H9 (cell line): Measurements from ENCODE around the gene HHAT. TPM values are rescaled to one million over a fixed set of nuclear protein-coding genes. Genes with fewer than 3 reads are reported as not detected.

Experiments used
- DNase-seq: peaks from one replicate; pipeline ENCODE4 v3.0.0-alpha.2; 2017
- H2AFZ ChIP-seq: one replicate; pipeline ENCODE4 v1.6.1; 2013; ENCODE audit warnings: mild to moderate bottlenecking, low read length, control low read depth, moderate library complexity
- H2AK5ac ChIP-seq: 2 replicates; pipeline ENCODE4 v1.6.1; 2013; ENCODE audit warnings: low read length, control low read depth, mixed read lengths; ENCODE audit not compliant: insufficient read length
- H2BK120ac ChIP-seq: one replicate; pipeline ENCODE4 v1.6.1; 2013; ENCODE audit warnings: low read depth, mild to moderate bottlenecking, low read length, control low read depth, inconsistent platforms; ENCODE audit not compliant: poor library complexity, severe bottlenecking
- H2BK12ac ChIP-seq: 2 replicates; pipeline ENCODE4 v1.6.1; 2013; ENCODE audit warnings: low read length, control low read depth, mixed read lengths, low read depth; ENCODE audit not compliant: insufficient read length
- H2BK15ac ChIP-seq: 2 replicates; pipeline ENCODE4 v1.6.1; 2013; ENCODE audit warnings: low read depth, low read length, control low read depth
- H2BK20ac ChIP-seq: one replicate; pipeline ENCODE4 v1.6.1; 2013; ENCODE audit warnings: low read depth, mild to moderate bottlenecking, low read length, control low read depth, inconsistent platforms; ENCODE audit not compliant: poor library complexity, severe bottlenecking
- H2BK5ac ChIP-seq: 2 replicates; pipeline ENCODE4 v1.6.1; 2013; ENCODE audit warnings: low read length, control low read depth, mixed read lengths; ENCODE audit not compliant: insufficient read length
- H3K14ac ChIP-seq: 2 replicates; pipeline ENCODE4 v1.6.1; 2013; ENCODE audit warnings: low read length, control low read depth; ENCODE audit not compliant: insufficient read depth
- H3K18ac ChIP-seq: 2 replicates; pipeline ENCODE4 v1.6.1; 2013; ENCODE audit warnings: low read depth, mild to moderate bottlenecking, mixed read lengths, low read length, control low read depth; ENCODE audit not compliant: insufficient read length
- H3K23ac ChIP-seq: 2 replicates; pipeline ENCODE4 v1.6.1; 2013; ENCODE audit warnings: low read length, control low read depth, mixed read lengths, low read depth; ENCODE audit not compliant: insufficient read length
- H3K23me2 ChIP-seq: 2 replicates; pipeline ENCODE4 v1.6.1; 2013; ENCODE audit warnings: low read depth, mild to moderate bottlenecking, mixed read lengths, low read length, control low read depth; ENCODE audit not compliant: insufficient read length, poor library complexity, severe bottlenecking
- H3K27ac ChIP-seq: 2 replicates; pipeline ENCODE4 v1.5.1; 2013; ENCODE audit warnings: low read length, control low read depth, mixed read lengths, low read depth; ENCODE audit not compliant: insufficient read length
- H3K27me3 ChIP-seq: 2 replicates; pipeline ENCODE4 v1.6.1; 2013; ENCODE audit warnings: low read length, control low read depth, inconsistent platforms; ENCODE audit not compliant: insufficient read depth
- H3K4ac ChIP-seq: 2 replicates; pipeline ENCODE4 v1.6.1; 2013; ENCODE audit warnings: low read depth, mild to moderate bottlenecking, control low read depth, inconsistent platforms, low read length, moderate library complexity
- H3K4me1 ChIP-seq: 2 replicates; pipeline ENCODE4 v1.6.1; 2013; ENCODE audit warnings: low read length, control low read depth, inconsistent platforms; ENCODE audit not compliant: insufficient read depth
- H3K4me2 ChIP-seq: 2 replicates; pipeline ENCODE4 v1.6.1; 2013; ENCODE audit warnings: low read length, control low read depth, mixed read lengths; ENCODE audit not compliant: insufficient read length, insufficient read depth
- H3K56ac ChIP-seq: 2 replicates; pipeline ENCODE4 v1.6.1; 2013; ENCODE audit warnings: low read depth, mild to moderate bottlenecking, mixed read lengths, low read length, control low read depth; ENCODE audit not compliant: insufficient read length
- H3K79me1 ChIP-seq: 2 replicates; pipeline ENCODE4 v1.6.1; 2013; ENCODE audit warnings: low read depth, mild to moderate bottlenecking, moderate library complexity, low read length, control low read depth, inconsistent platforms; ENCODE audit not compliant: insufficient read depth, poor library complexity, severe bottlenecking
- H3K79me2 ChIP-seq: 2 replicates; pipeline ENCODE4 v1.6.1; 2013; ENCODE audit warnings: low read length, control low read depth, inconsistent platforms; ENCODE audit not compliant: insufficient read depth
- H3K9ac ChIP-seq: 2 replicates; pipeline ENCODE4 v1.6.1; 2013; ENCODE audit warnings: low read length, control low read depth, mixed read lengths; ENCODE audit not compliant: insufficient read length; ENCODE audit errors: extremely low read depth
- H3K9me3 ChIP-seq: one replicate; pipeline ENCODE4 v1.6.1; 2013; ENCODE audit warnings: low read depth, low read length, inconsistent platforms; ENCODE audit not compliant: control insufficient read depth
- H3T11ph ChIP-seq: one replicate; pipeline ENCODE4 v1.6.1; 2013; ENCODE audit warnings: mild to moderate bottlenecking, low read length, control low read depth, inconsistent platforms
- H4K20me1 ChIP-seq: one replicate; pipeline ENCODE4 v1.6.1; 2013; ENCODE audit not compliant: control insufficient read depth, insufficient read length, insufficient read depth
- H4K5ac ChIP-seq: 2 replicates; pipeline ENCODE4 v1.6.1; 2013; ENCODE audit warnings: low read depth, mild to moderate bottlenecking, mixed read lengths, low read length, control low read depth; ENCODE audit not compliant: insufficient read length
- H4K8ac ChIP-seq: replicated peaks from 2 replicates; pipeline ENCODE4 v1.6.1; 2013; ENCODE audit warnings: low read length, control low read depth, mixed read lengths, low read depth; ENCODE audit not compliant: insufficient read length
- H4K91ac ChIP-seq: 2 replicates; pipeline ENCODE4 v1.6.1; 2013; ENCODE audit warnings: low read depth, mild to moderate bottlenecking, moderate library complexity, mixed read lengths, low read length, control low read depth; ENCODE audit not compliant: insufficient read length
- H3K27ac Mint-ChIP-seq, 3 experiments: 2 replicates in 2 of 3; 3 replicates in 1 of 3; pipeline ENCODE4 v1.8.0; 2020 to 2021; ENCODE audit warnings: mixed read lengths in 3 of 3, mild to moderate bottlenecking in 1 of 3, moderate library complexity in 1 of 3
- H3K27me3 Mint-ChIP-seq: 2 replicates; pipeline ENCODE4 v1.8.0; 2021; ENCODE audit warnings: low read depth, mild to moderate bottlenecking, moderate library complexity, mixed read lengths
- H3K36me3 Mint-ChIP-seq, 3 experiments: 2 replicates in 2 of 3; 3 replicates in 1 of 3; pipeline ENCODE4 v1.8.0; 2020 to 2021; ENCODE audit warnings: low read depth in 3 of 3, mixed read lengths in 3 of 3; ENCODE audit not compliant: insufficient read depth in 1 of 3
- H3K4me1 Mint-ChIP-seq, 2 experiments: 2 replicates each; pipeline ENCODE4 v1.8.0; 2020; ENCODE audit warnings: mixed read lengths in 2 of 2
- H3K4me3 Mint-ChIP-seq, 2 experiments: 2 replicates in 1 of 2; 3 replicates in 1 of 2; pipeline ENCODE4 v1.8.0; 2020 to 2021; ENCODE audit warnings: mild to moderate bottlenecking in 2 of 2, mixed read lengths in 2 of 2, moderate library complexity in 1 of 2
- H3K9me3 Mint-ChIP-seq, 2 experiments: 2 replicates in 1 of 2; 3 replicates in 1 of 2; pipeline ENCODE4 v1.8.0; 2020; ENCODE audit warnings: mild to moderate bottlenecking in 2 of 2, mixed read lengths in 2 of 2, moderate library complexity in 1 of 2
- WGBS: extraction: QIAGEN DNeasy Blood & Tissue Kit; methylation state at CpG from one replicate; pipeline ENCODE4 v1.1.7; 2013; ENCODE audit warnings: missing lambda C conversion rate, low lambda C conversion rate, mixed read lengths; ENCODE audit not compliant: insufficient read length; ENCODE audit errors: extremely low coverage; 5-methylcytosine and 5-hydroxymethylcytosine counted together
- total RNA-seq: library from RNA; stranded (reverse); gene quantifications from 2 replicates; pipeline ENCODE4 v1.2.1, GENCODE V29; 2021
- TF ChIP-seq, protein P1 (sequence below): fragments of 200-600 bp; sonication (generic); conservative IDR thresholded peaks from 3 replicates; pipeline ENCODE4 v1.8.0; 2021; ENCODE audit warnings: antibody characterized with exemption, mild to moderate bottlenecking

The HHAT gene
- total RNA-seq, 1 experiment from 2014 or later, result 0.48 TPM

GRCh38 chr1:210629276-210629675 lies 300.6 kb downstream of the HHAT start:
- H4K20me1 ChIP-seq, result no peaks in the 10 kb centered on the region
- WGBS, result no CpG with 5 or more reads among the region's 2 CpGs
- no peak for DNase-seq
- H3K4ac ChIP-seq, result no peak overlapping the region
- no peak overlapping the region for H2AK5ac ChIP-seq
- Mint-ChIP-seq H3K36me3 (no peaks in the 10 kb centered on the region), H3K27me3 (no peaks in the 10 kb centered on the region), H3K27ac (no peak overlapping the region), H3K4me1 (peaks cover 2 to 3% of the 10 kb centered on the region in 2 experiments; a peak in 2 of 4 replicates), H3K9me3 (no peaks in the 10 kb centered on the region), H3K4me3 (no peak overlapping the region)
- H3K18ac ChIP-seq, result no peak overlapping the region
- H3K27me3 ChIP-seq, result no peaks in the 10 kb centered on the region
- H3K4me1 ChIP-seq, result no peaks in the 10 kb centered on the region
- H2BK12ac ChIP-seq, result no peak overlapping the region
- no peak overlapping the region for H3K9ac ChIP-seq
- H4K91ac ChIP-seq, result no peak overlapping the region
- H2BK5ac ChIP-seq, result no peak overlapping the region
- H3K23me2 ChIP-seq, result no peaks in the 10 kb centered on the region
- no peak overlapping the region for H3K56ac ChIP-seq
- no peak overlapping the region for H3K4me2 ChIP-seq
- no peak overlapping the region for H4K5ac ChIP-seq
- no peak overlapping the region for H3K27ac ChIP-seq
- no peak overlapping the region for H4K8ac ChIP-seq
- H3K23ac ChIP-seq, result no peak overlapping the region
- H2AFZ ChIP-seq, result no peak overlapping the region
- no peak overlapping the region for H2BK20ac ChIP-seq
- H2BK15ac ChIP-seq, result no peak overlapping the region
- TF ChIP-seq, protein P1, sequence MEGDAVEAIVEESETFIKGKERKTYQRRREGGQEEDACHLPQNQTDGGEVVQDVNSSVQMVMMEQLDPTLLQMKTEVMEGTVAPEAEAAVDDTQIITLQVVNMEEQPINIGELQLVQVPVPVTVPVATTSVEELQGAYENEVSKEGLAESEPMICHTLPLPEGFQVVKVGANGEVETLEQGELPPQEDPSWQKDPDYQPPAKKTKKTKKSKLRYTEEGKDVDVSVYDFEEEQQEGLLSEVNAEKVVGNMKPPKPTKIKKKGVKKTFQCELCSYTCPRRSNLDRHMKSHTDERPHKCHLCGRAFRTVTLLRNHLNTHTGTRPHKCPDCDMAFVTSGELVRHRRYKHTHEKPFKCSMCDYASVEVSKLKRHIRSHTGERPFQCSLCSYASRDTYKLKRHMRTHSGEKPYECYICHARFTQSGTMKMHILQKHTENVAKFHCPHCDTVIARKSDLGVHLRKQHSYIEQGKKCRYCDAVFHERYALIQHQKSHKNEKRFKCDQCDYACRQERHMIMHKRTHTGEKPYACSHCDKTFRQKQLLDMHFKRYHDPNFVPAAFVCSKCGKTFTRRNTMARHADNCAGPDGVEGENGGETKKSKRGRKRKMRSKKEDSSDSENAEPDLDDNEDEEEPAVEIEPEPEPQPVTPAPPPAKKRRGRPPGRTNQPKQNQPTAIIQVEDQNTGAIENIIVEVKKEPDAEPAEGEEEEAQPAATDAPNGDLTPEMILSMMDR, result no peak
- no peaks in the 10 kb centered on the region for H3K79me2 ChIP-seq
- H3K9me3 ChIP-seq, result no peaks in the 10 kb centered on the region
- H3T11ph ChIP-seq, result no peak overlapping the region
- H3K14ac ChIP-seq, result no peak overlapping the region
- H3K79me1 ChIP-seq, result no peaks in the 10 kb centered on the region
- H2BK120ac ChIP-seq, result no peak overlapping the region
